NCI-H2081 (cell line): ENCODE data around the gene ADO.

Source experiments
- DNase-seq, 2 experiments: peaks; one replicate each; lab custom pipeline; 2025; lab: John Stamatoyannopoulos, UW

The ADO gene

GRCh38 chr10:62794306-62794705 is 10.2 kb upstream of the ADO start:
- DNase-seq = no peak

- no peak for DNase-seq
These were observed 9.4 kb upstream of the ADO start for GRCh38 chr10:62795100-62795499.

DNA sequence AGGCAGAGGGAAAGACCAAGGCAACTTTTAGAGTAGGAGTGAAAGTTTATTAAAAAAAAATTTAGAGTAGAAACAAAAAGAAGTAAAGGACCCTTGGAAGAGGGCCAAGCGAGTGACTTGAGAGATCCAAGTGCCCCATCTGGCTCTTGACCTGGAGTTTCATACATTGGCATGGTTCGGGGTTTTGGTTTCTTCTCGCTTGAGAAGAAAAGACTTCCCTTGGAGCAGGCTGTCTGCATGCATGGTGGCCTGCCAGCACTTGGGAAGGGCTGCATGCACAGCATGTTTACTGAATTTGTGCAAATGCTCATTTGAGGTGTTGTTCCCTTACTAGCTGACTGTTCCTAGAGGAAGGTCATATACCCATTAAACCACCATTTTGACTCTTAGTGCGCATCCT is 8.8 kb upstream of the ADO start:
- DNase-seq = no peak

DNA sequence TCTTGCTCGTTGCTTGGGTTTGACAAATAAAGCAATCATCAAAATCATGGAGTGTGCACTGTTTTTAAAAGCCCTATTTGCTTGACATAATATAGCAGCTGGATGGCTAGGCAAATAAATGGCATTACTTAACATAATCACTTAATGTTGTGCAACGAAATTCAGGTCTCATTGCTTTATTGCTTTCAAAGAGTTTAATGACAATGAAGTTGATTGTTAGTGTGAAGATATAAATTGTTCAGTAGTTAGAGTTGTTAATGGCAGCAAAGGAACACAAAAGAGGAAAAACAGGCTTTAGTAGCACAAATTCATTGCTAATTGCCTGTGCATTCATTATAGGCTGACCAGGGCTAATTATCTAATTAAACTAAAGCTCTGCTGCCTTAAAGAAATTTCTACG is 7.6 kb upstream of the ADO start:
- peak in 1 of 2 experiments; percentile 55 for DNase-seq

DNA sequence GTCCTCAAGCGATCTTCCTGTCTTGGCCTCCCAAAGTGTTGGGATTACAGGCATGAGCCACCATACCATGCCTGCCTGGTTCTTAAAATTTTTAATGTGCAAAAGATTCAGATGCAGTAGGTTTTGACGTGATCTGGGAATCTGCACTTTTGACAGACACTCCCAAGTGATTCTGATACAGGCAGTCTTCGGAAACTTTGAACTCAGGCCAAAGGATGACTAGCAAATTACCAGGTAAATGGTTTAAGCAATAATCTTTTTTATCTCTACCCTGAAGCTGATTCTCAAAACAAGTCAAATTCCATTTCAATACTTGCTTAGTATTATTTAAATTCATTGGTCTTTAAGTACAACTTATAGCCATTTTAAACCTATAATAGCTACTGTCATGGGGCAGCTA is 2.6 kb upstream of the ADO start:
- DNase-seq = no peak

DNA sequence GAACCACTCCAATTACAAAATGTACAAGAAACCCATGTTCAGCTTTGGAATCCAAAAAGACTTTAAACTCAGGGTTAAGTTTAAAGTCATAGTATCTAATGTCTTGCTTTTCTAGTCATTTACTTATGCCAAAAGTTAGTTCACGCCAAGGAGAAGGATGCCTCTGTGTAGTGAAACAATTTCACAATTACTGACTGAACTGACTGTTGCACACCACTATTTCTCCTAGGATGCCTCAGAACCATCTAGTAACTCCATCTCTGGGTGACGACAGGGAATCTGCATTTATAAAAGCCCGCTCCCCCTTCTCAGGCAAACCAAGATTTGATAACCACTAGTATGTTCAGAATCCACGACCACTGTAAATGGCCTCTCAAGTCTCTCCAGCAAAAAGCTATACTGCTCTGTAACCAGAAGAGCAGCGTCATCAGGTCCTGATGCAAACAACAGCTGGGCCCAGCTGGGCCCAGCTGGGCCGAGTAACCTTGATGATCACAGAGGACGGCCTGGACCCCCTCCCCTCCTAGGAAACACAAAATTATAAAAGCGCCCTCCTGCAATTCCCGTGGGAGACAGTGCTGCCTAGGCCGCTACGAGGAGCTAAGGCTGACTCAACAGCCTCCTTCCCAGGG is 680 bp upstream of the ADO start:
- DNase-seq = no peak

- peak in 1 of 2 experiments; percentile 38 for DNase-seq
These were observed 945 bp downstream of the ADO start for GRCh38 chr10:62805231-62806099.

DNA sequence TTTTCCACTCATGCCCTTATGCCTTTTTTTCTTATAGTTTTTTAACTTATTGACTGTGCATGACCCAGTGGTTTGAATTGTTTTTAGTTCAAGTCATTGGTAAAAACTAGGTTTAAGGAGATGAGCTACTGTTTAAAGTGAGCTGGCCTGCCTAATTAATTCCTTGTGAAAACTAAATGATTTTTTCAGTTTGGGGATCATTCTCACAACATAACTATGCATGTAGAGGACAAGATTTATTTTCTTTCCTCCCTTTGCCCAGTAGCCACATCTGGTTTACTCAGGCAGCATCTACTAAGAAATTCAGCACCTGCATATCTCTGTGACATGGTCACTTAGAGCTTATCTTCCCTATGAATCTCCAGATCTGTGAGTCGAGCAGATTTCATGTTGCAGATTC is 1.7 kb downstream of the ADO start:
- no peak for DNase-seq

GRCh38 chr10:62810156-62810902 is 5.8 kb downstream of the ADO start:
- DNase-seq = no peak

DNA sequence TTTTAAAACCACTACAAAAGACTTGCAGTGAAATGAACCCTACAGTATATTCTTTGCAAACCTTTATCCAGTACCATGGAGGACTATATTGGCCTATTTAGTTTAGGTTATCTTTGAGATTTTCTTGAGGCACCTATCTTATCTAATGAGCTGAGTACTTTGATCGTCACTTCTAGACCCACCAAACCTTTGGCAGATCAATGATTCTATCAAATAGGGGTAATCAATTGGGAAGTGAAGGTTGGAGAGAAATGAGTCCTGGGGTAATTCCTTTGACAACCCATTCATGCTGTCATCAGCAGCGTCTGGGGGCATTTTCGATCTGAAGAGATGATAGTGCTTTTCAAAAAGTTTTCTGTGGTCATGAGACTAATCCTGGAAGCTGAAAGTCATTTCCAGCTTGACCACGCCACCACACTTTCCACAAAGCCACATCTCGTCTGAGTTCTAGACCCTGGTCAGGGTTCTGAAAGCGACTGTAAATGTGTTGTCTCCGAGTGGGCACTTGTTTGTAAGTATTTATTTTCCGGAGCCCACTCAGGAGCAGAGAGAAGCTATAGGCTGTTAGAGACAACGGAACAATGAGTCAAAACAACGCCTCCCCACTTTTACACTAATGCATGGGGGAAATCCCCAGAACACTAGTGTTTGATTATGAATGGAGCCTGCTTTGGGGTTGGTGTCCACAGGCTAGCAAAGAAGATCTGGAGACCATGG is 6.8 kb downstream of the ADO start:
- no peak for DNase-seq

- DNase-seq = no peak
These were observed 8.3 kb downstream of the ADO start for GRCh38 chr10:62812672-62813439.

DNA sequence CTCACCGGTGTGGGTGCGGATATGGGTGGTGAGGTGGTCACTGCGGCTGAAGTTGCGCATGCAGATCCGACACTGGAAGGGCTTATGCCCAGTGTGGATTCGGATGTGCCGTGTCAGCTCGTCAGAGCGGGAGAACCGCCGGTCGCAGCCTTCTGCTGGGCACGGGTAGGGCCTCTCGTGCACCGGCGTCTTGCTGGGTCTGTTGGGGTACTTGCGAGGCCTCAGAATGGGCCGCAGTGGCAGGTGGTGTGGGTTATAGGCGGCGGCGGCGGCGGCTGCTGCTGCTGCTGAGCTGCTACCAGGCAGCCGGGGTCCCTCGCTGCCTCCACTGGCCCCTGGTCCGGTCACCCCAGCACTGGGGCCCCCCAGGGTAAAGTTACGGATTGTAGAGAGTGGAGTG is 8.9 kb downstream of the ADO start:
- DNase-seq = no peak

DNA sequence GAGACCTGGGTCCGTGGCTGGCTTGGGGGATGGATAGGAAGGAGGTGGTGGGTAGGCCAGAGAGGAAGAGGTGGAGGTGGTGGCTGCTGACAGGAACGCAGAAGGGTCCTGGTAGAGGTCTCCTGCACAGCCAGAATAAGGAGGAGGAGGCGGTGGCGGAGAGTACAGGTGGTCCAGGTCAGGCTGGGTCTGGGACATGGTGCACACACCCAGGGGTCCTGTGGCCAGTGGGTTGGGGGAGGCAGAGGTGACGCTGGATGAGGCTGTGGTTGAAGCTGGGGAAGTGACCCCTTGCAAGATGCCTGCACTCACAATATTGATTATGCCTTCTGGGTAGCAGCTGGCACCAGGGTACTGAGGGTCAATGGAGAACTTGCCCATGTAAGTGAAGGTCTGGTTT is 9.5 kb downstream of the ADO start:
- no peak for DNase-seq

- DNase-seq = no peak
These were observed 10.3 kb downstream of the ADO start for GRCh38 chr10:62814756-62815380.

DNA sequence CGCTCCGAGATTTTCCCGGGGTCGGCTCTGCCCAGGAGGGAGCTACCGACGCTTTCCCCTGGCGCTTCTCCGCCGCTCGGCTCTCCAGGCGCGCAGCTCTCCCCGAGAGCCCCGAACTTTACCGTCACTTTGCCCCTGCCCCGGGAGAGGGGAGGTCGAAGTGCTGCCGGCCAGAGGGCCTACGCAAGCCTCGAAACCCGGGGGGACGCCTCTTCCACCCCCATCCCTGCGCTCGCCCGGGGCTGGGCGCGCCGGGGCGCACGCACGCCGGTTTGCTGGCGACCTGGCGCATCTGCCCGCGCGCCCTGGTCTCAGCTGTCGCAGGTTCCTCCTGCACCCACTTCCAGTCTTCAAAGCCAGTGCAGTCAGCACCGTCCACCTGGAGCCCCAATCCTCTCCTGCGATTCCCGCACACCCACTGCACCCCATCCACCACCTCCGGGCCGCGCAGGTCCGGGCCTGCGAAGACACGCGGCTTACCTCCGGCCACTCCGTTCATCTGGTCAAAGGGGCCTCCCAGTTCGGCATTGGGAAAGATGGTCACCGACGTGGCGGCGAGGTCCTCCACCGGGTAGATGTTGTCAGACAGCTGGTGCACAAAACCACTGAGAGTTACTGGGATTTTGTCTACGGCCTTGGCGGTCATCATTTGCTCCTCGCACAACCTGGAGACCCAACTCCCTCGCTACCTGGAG is 11.0 kb downstream of the ADO start:
- DNase-seq = no peak

- no peak for DNase-seq
These were observed 11.5 kb downstream of the ADO start for GRCh38 chr10:62816076-62816330.

- DNase-seq = peak; percentile 72 to 86
These were observed 12.0 kb downstream of the ADO start, which contains the start of gene EGR2 for GRCh38 chr10:62816331-62817120. TSS of gene EGR2 (minus strand) at chr10:62816366. CDS start at chr10:62816029, 337 bp downstream.

- no peak for DNase-seq
These were observed 12.7 kb downstream of the ADO start for GRCh38 chr10:62817121-62817765.

GRCh38 chr10:62817766-62818425 is 13.4 kb downstream of the ADO start:
- peak; percentile 31 to 50 for DNase-seq
